GM12801 (cell line): Measurements from ENCODE around the gene EPN2.

Experiments
- CTCF ChIP-seq: IDR thresholded peaks from one replicate; pipeline ENCODE4 v1.5.1; 2011; ENCODE audit warnings: control low read depth; ENCODE audit not compliant: insufficient read length; ENCODE audit errors: extremely low read depth

Gene EPN2

GRCh38 chr17:19316761-19317358, 79.7 kb downstream of the EPN2 start:
- TF ChIP-seq CTCF, result no peak

- TF ChIP-seq CTCF, result no peak
Measured at GRCh38 chr17:19317359-19318095, 80.4 kb downstream of the EPN2 start.

- TF ChIP-seq CTCF, result no peak
Measured at GRCh38 chr17:19318611-19319010, 81.4 kb downstream of the EPN2 start.

GRCh38 chr17:19319771-19320505, 82.8 kb downstream of the EPN2 start:
- TF ChIP-seq CTCF, result no peak

- no peak for TF ChIP-seq CTCF
Measured at GRCh38 chr17:19320876-19321275, 83.7 kb downstream of the EPN2 start.

GRCh38 chr17:19321481-19322128, 84.4 kb downstream of the EPN2 start:
- no peak for TF ChIP-seq CTCF

- TF ChIP-seq CTCF, result no peak
Measured at GRCh38 chr17:19322129-19322505, 85.0 kb downstream of the EPN2 start.
